IPS-18c (cell line): ENCODE data around the gene PDK3.

ENCODE experiments used
- H3K4me3 ChIP-seq: 2 replicates; pipeline ENCODE4 v1.7.0; 2013; ENCODE audit warnings: low read depth, mild to moderate bottlenecking, low read length, moderate library complexity; ENCODE audit not compliant: insufficient read depth
- H3K9me3 ChIP-seq: one replicate; pipeline ENCODE4 v1.6.1; 2013; ENCODE audit warnings: mild to moderate bottlenecking, low read length, moderate library complexity; ENCODE audit not compliant: control insufficient read depth, insufficient read depth

PDK3 gene

DNA sequence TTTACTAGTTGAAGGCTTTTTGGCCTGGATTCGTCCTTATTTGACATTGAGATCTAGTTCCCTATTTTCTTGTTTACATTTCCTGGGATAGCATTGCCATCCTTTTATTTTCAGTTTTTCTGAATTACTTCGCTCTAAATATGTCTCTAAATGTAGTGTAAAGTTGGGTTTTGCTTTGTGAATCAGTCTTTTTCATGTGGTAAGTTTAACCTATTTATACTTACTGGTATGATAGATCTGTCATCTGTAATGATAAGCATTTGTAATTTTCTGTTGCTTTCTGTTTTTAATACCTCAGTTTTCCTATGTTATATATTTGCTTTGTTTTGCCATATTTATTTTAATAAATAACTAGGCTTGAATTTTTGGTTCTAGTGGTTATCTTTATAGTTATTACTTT is 6.7 kb downstream of the PDK3 start:
- Histone ChIP-seq H3K4me3 (no peak overlapping the region), H3K9me3 (no peaks in the 10 kb centered on the region)

- no peaks in the 10 kb centered on the region for H3K9me3 ChIP-seq
- no peak overlapping the region for H3K4me3 ChIP-seq
These were observed 10.4 kb downstream of the PDK3 start for GRCh38 chrX:24475480-24475879.

- Histone ChIP-seq H3K4me3 (no peak overlapping the region), H3K9me3 (no peaks in the 10 kb centered on the region)
These were observed 13.4 kb downstream of the PDK3 start for GRCh38 chrX:24478509-24478908.

DNA sequence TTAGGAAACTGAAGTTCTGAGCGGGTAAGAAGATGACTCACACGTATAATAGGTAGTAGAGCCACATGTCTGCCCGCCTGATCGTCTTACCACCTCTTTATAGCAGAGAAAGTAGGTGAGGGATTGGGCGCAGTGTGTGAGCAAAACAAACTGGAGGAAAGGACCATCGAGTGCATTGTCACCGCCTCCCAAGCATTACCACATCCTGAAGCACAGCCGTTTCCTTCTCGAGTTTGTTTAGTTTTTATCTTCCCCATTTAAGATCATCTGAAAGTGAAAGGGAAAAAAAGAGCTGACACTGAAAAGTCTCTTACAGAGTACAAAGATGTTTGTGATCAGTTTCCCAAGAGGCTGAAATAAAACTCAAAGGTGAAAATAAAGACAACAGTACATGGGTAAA is 14.8 kb downstream of the PDK3 start:
- Histone ChIP-seq H3K4me3 (no peak overlapping the region), H3K9me3 (no peaks in the 10 kb centered on the region)

DNA sequence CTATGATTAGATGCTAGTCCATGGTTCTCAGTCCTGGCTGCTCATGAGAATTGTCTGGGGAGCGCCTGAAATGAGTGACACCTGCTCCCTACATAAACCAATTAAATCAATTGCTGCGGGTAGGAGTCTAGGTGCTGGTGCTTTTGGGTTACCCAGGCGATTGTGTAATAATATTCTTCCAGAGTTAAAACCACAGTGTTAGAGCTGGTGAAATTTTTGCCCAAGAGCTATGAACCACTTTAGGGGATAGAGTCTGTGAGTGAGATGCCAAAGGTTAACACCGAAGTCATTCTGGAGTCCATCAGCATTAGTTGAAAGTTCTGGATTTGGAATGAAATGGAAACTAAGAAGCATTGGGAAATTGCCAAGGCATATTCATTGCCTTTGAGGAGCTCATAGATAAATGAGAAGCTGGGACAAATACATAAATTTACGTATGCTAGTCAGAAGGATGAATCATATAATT is 15.3 kb downstream of the PDK3 start:
- Histone ChIP-seq H3K9me3 (no peaks in the 10 kb centered on the region), H3K4me3 (no peak overlapping the region)

- H3K9me3 ChIP-seq, result no peaks in the 10 kb centered on the region
- no peak overlapping the region for H3K4me3 ChIP-seq
These were observed 17.8 kb downstream of the PDK3 start for GRCh38 chrX:24482823-24483415.

DNA sequence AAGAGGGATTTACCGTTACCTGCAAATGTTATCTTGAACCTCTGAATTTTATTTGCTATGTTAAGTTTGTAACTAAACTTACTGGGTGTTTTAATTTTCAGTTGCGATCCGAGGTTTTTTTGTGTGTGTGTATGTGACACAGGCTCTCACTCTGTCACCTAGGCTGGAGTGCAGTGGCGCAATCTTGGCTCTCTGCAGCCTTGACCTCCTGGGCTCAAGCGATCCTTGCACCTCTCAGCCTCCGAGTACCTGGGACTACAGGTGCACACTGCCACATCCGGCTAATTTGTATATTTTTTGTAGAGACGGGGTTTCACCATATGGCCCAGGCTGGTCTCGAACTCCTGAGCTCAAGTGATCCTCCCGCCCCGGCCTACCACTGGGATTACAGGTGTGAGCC is 18.5 kb downstream of the PDK3 start:
- H3K9me3 ChIP-seq, result no peaks in the 10 kb centered on the region
- H3K4me3 ChIP-seq, result no peak overlapping the region

DNA sequence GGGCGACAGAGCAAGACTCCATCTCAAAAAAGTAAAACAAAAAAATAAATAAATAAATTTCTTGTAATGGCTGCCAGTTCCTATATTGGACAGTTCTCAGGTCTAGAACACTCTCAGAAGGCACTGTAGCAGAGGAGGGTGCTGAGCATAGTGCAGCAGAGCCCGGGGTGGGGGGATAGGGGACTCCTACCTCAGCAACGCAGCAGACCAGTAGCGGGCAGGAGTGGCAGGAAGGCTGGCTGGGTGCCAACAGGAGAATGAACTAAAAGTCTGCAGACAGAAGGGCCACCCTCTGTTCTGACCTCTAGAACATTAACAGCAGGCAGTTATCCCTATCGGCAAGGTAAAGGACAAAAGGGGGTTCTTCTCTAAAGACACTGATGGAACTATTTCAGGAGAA is 20.2 kb downstream of the PDK3 start:
- no peak overlapping the region for H3K4me3 ChIP-seq
- H3K9me3 ChIP-seq, result no peaks in the 10 kb centered on the region

DNA sequence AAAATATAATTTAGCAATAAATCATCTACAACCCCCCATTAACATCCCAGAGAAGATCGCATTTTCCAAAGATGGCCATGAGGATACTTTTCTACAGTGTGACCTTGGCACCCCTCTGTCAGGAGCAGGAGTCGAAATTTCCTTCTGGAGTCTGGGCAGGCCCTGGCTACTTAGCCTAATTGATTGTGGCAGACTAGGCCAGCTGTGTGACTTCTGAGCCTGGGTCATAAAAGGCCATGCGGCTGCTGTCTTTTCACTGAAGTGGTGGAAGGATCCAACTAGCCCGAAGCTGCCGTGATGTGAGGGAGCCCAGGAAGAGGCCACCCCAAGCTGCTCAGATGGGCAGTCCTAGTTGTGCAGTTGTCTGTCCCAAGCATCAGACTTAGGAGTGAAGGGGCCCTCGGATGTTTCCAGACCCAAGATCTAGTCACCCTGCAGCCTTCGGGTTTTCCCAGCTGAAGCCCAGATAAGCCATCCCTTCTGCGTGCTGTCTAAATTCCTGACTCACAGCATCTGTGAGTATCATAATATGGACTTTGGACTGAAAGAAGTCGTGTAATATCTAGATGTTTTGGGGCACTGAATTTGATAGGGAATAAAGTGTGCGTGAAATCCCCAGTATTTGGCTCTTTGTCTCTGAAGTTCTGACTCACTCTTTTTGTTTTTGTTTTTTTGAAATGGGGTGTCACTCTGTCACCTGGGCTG is 21.0 kb downstream of the PDK3 start:
- no peaks in the 10 kb centered on the region for H3K9me3 ChIP-seq
- H3K4me3 ChIP-seq, result no peak overlapping the region

- H3K9me3 ChIP-seq, result no peaks in the 10 kb centered on the region
These were observed 22.5 kb downstream of the PDK3 start for GRCh38 chrX:24487571-24487970.

DNA sequence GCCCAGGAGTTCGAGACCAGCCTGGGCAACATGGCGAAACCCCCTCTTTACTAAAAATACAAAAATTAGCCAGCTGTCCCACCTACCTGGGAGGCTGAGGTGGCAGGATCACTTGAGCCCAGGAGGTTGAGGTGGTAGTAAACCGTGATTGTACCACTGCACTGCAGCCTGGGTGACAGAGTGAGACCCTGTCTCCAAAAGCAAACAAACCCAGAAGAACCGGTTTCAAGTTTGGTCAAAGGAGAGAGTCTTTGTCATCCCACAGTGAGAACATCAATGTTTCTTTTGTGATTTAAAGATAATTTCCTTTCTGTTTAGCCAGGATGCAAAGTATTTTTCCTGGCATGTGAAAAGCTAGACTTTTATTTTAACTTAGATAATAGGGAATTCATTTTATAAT is 26.7 kb downstream of the PDK3 start:
- H3K4me3 ChIP-seq, result no peak overlapping the region
- H3K9me3 ChIP-seq, result no peaks in the 10 kb centered on the region

More at GRCh38 chrX:24487571-24487970, 22.5 kb downstream of the PDK3 start:
- no peak overlapping the region for H3K4me3 ChIP-seq

- H3K4me3 ChIP-seq, result no peak overlapping the region
- H3K9me3 ChIP-seq, result no peaks in the 10 kb centered on the region
These were observed 28.9 kb downstream of the PDK3 start for GRCh38 chrX:24493740-24494581.

- no peak overlapping the region for H3K4me3 ChIP-seq
- H3K9me3 ChIP-seq, result no peaks in the 10 kb centered on the region
These were observed 29.6 kb downstream of the PDK3 start for GRCh38 chrX:24494647-24495075.

GRCh38 chrX:24495700-24496099 is 30.6 kb downstream of the PDK3 start:
- no peaks in the 10 kb centered on the region for H3K9me3 ChIP-seq
- no peak overlapping the region; the same call in 1 of the 2 replicates for H3K4me3 ChIP-seq

- H3K4me3 ChIP-seq, result no peak overlapping the region
These were observed 33.1 kb downstream of the PDK3 start for GRCh38 chrX:24498181-24498580.

DNA sequence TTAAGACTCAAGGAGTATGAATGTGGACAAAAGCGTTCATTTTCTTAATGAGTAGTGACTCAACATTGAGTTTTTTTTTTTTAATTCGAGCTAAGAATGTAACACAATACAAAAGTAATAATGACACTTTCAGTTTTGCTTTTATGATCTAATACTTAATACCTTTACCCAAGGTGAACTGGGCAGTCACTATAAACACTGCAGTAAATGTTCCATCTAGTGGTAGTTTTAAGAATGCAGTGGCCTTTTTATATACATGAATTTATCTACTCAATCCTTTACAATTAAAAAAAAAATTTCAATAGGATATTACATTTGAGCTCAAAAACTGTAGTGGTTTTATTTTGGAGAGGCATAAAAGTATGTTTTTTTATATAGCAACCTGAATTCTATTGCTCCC is 33.9 kb downstream of the PDK3 start:
- H3K4me3 ChIP-seq, result no peak overlapping the region
- no peaks in the 10 kb centered on the region for H3K9me3 ChIP-seq

More at GRCh38 chrX:24498181-24498580, 33.1 kb downstream of the PDK3 start:
- no peaks in the 10 kb centered on the region for H3K9me3 ChIP-seq

DNA sequence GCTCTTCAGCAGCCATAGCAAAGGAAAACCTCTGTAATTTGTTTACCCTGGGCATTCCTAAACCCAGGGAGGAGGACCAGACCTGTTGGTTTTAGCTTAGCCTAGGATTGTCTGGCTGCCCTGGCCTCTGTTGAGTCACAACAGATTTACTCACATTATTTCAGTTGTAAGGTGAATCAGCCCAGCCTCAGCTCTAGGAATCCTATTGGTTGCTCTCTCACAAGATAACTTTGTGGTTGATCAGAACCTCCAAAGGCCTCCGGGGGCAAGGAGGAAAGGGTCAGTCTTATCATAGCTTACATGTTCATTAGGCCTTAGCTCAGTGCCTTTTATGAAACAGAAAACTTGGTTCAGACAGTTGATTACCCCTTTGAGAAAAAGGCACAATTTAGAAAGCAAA is 41.0 kb downstream of the PDK3 start:
- H3K4me3 ChIP-seq, result no peak overlapping the region

DNA sequence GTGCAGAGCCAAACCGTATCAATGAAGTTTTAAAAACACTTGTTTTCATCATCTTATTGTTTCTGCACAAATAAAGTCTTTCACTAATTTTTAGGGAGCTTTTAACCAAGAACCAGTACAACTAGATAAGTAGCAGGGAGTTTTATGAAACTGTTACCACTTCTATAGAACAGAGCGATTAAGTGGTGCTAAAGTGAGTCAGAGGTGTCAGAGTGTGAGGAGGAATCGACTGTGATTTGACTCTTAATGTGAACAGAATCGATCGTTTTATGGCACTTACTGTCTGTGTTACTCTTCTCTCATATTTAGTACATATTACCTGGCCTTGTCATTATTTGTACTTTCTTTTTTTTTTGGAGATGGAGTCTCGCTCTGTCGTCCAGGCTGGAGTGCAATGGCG is 43.3 kb downstream of the PDK3 start:
- H3K9me3 ChIP-seq, result no peaks in the 10 kb centered on the region
- no peak overlapping the region for H3K4me3 ChIP-seq

More for the DNA sequence above, 41.0 kb downstream of the PDK3 start:
- no peaks in the 10 kb centered on the region for H3K9me3 ChIP-seq
